ENCODE data around the gene GAPDH.

DNA sequence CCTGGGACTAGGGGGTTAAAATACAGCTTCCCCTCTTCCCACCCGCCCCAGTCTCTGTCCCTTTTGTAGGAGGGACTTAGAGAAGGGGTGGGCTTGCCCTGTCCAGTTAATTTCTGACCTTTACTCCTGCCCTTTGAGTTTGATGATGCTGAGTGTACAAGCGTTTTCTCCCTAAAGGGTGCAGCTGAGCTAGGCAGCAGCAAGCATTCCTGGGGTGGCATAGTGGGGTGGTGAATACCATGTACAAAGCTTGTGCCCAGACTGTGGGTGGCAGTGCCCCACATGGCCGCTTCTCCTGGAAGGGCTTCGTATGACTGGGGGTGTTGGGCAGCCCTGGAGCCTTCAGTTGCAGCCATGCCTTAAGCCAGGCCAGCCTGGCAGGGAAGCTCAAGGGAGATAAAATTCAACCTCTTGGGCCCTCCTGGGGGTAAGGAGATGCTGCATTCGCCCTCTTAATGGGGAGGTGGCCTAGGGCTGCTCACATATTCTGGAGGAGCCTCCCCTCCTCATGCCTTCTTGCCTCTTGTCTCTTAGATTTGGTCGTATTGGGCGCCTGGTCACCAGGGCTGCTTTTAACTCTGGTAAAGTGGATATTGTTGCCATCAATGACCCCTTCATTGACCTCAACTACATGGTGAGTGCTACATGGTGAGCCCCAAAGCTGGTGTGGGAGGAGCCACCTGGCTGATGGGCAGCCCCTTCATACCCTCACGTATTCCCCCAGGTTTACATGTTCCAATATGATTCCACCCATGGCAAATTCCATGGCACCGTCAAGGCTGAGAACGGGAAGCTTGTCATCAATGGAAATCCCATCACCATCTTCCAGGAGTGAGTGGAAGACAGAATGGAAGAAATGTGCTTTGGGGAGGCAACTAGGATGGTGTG is 1.9 kb downstream of the GAPDH start:
- TF ChIP-seq POLR2A (IDR thresholded peaks at IDR 0.05; ENCODE audit: low read length), result no peak
- TF ChIP-seq, protein P1, sequence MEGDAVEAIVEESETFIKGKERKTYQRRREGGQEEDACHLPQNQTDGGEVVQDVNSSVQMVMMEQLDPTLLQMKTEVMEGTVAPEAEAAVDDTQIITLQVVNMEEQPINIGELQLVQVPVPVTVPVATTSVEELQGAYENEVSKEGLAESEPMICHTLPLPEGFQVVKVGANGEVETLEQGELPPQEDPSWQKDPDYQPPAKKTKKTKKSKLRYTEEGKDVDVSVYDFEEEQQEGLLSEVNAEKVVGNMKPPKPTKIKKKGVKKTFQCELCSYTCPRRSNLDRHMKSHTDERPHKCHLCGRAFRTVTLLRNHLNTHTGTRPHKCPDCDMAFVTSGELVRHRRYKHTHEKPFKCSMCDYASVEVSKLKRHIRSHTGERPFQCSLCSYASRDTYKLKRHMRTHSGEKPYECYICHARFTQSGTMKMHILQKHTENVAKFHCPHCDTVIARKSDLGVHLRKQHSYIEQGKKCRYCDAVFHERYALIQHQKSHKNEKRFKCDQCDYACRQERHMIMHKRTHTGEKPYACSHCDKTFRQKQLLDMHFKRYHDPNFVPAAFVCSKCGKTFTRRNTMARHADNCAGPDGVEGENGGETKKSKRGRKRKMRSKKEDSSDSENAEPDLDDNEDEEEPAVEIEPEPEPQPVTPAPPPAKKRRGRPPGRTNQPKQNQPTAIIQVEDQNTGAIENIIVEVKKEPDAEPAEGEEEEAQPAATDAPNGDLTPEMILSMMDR (IDR thresholded peaks at IDR 0.05), result no peak
- no peak for TF ChIP-seq ZFP36 (IDR thresholded peaks at IDR 0.05; ENCODE audit: borderline replicate concordance, partially characterized antibody)
- TF ChIP-seq, protein P2, sequence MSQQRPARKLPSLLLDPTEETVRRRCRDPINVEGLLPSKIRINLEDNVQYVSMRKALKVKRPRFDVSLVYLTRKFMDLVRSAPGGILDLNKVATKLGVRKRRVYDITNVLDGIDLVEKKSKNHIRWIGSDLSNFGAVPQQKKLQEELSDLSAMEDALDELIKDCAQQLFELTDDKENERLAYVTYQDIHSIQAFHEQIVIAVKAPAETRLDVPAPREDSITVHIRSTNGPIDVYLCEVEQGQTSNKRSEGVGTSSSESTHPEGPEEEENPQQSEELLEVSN (IDR thresholded peaks at IDR 0.05; ENCODE audit: borderline replicate concordance, low read depth), result no peak

Data from A549 (cell line).